Transverse colon (tissue), 3 donors: Measurements from ENCODE around the gene SLC2A9.

Experiments used
- POLR2A ChIP-seq: fragments of 450-650 bp; IDR thresholded peaks from one replicate; pipeline ENCODE4 v1.6.1; 2016; ENCODE audit warnings: antibody characterized with exemption, mild to moderate bottlenecking, moderate library complexity
- TF ChIP-seq, protein P1 (sequence below), 5 experiments: fragments of 200-600 bp in 3 of 5; fragments of 450-650 bp in 2 of 5; sonication (generic) in 3 of 5; IDR thresholded peaks; 1 replicate in 2 of 5; 2 replicates in 3 of 5; pipeline ENCODE4 v1.5.1; 2016 to 2017; ENCODE audit warnings: antibody characterized with exemption in 5 of 5, inconsistent platforms in 3 of 5, mild to moderate bottlenecking in 2 of 5, moderate library complexity in 1 of 5

GRCh38 chr4:10048941-10049697, 27.8 kb upstream of the SLC2A9 start:
- TF ChIP-seq, protein P1, sequence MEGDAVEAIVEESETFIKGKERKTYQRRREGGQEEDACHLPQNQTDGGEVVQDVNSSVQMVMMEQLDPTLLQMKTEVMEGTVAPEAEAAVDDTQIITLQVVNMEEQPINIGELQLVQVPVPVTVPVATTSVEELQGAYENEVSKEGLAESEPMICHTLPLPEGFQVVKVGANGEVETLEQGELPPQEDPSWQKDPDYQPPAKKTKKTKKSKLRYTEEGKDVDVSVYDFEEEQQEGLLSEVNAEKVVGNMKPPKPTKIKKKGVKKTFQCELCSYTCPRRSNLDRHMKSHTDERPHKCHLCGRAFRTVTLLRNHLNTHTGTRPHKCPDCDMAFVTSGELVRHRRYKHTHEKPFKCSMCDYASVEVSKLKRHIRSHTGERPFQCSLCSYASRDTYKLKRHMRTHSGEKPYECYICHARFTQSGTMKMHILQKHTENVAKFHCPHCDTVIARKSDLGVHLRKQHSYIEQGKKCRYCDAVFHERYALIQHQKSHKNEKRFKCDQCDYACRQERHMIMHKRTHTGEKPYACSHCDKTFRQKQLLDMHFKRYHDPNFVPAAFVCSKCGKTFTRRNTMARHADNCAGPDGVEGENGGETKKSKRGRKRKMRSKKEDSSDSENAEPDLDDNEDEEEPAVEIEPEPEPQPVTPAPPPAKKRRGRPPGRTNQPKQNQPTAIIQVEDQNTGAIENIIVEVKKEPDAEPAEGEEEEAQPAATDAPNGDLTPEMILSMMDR (IDR thresholded peaks at IDR 0.05): no peak
- TF ChIP-seq POLR2A: no peak
